GM19193 (cell line): ENCODE data around the gene FCER2.

Experiments used
- POLR2A ChIP-seq: IDR thresholded peaks from 4 replicates; pipeline ENCODE4 v1.6.1; 2011; ENCODE audit not compliant: insufficient read depth, insufficient read length; ENCODE audit errors: extremely low read depth

The FCER2 gene

DNA sequence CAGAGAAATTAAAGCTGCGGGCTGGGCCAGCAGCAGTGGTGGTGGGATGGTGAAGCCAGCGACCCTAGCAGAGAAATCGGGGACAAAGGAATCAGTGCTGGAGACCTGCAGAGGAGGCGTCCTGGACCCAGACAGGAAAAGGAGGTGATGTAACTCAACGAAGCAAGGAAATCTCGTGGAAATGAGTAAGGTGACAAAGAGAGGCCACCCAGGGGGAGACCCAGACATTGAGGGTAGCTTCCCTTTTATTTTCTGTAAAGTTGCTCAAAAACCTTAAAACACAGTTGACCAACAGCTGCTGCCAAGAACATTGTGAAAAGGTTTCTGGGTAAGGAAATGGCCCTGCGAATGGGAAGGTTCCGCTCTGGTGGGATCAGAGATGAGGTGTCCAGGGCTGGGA is 46.4 kb downstream of the FCER2 start:
- no peak for TF ChIP-seq POLR2A

DNA sequence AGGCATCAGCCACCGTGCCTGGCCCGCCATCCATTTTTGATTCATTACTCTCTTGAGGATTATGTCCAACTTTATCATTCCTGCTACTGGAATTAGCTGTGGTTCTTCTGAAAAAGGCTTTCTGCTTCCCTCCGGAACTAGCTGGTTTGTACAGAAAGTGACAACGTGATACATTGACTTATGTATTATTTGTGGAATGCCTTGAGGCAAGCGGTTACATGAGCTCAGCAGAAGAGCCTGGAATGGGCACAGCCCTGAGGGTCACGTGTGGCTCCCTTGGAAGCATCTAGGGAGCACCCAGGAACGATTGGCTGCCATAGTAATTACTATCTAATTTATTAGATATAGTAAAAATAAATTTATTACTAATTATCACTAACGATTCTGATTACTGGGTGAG is 47.5 kb downstream of the FCER2 start:
- no peak for TF ChIP-seq POLR2A

DNA sequence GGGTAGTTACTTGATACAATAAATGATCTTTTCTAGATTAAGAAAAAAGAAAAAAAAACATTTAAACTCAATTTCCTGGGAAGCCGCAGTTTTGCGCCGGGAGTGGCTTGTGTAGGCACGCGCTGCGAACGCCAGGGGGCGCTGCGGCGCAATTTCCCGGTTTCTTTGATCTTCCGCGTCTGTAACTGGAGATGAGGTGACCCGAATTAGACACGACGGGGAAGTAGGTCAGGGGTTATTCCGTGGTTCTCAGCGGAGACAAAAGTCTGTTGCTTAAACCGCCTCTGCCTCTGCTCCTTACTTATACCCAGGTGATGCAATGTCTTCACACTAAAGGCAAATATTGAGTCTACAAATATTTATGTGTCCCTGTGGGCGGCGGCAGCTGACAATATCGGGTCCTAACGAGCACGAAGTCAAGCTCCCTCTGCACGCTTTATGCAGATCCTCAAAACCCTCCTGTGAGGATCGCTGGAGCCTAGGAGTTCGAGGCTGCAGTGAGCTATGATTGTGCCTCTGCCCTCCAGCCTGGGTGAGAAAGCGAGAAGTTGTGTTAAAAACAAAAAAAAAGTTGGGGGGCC is 49.8 kb downstream of the FCER2 start:
- no peak for TF ChIP-seq POLR2A

DNA sequence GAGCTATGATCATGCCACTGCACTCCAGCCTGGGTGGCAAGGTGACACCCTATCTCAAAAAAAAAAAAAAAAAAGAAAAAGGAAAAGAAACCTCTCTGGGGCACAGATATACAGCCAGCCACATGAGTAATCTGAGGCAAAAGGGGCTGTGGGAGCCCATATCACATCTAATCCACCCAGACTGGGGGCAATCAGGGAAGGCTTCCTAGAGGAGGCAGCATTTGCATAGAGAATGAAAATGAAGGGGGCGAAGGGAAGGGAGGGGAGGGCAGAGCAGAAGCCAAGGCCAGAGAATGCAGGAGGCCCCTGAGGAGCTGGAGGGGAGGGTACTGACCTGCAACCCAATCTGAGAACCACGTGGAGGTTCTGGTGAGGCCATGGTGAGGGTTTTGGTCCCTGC is 51.8 kb downstream of the FCER2 start:
- TF ChIP-seq POLR2A, result no peak

DNA sequence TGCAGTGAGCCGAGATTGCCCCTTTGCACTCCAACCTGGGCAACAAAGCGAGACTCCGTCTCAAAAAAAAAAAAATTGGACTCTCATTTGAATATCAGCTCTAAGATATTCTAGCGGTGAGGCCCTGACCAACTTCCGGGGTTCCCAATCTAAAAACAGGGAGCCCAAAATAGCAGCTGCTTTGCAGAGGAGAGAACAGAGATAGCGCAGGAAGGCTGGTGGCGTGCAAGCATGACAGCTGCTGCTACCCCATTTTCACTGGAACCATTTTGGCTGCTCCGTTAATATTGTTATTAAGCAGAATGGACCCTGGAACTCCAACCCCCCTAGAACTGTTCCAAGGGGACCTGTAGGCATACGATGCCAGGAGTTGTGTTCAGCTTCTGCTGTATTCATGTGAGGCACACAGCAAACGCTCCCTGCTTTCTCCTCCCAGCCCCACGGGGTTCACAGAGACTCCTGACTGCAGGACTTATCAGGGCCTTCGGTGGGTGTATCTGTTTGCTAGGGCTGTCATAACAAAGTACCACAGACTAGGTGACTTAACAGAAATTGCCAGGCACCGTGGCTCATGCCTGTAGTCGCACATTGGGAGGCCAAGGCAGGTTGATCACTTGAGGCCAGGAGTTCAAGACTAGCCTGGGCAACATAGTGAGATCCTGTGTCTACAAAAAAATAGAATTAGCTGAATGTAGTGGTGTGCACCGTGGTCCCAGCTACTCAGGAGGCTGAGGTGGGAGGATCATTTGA is 53.5 kb downstream of the FCER2 start:
- no peak for TF ChIP-seq POLR2A

DNA sequence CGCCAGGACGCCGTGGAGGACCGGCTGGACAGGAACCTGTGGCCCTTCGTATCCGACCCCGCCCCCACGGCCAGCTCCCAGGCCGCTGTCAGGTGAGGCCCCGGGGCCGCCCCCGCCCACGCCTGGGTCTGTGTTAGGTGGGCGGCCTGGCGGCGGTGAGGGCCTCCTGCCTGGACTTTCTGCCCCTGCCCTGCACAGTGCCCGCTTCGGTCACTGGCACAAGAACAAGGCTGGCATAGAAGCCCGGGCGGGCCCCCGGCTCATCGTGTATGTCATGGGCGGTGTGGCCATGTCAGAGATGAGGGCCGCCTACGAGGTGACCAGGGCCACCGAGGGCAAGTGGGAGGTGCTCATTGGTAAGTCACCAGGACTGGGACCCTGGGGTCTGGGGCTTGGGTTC is 54.8 kb downstream of the FCER2 start:
- no peak for TF ChIP-seq POLR2A

DNA sequence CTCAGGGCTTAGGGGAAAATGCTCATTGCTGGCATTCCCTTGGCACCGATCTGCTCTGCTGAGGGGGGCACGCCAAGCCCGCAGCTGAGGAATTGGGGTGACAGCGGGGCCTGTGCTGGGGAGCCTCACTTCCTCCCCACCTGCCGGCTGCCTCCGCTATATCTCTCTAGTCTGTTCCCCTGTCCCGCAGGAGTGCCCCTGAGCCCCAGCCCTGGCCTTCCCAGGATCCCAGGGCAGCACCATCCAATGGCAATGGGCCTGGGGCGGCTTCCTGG is 55.6 kb downstream of the FCER2 start:
- TF ChIP-seq POLR2A, result no peak

DNA sequence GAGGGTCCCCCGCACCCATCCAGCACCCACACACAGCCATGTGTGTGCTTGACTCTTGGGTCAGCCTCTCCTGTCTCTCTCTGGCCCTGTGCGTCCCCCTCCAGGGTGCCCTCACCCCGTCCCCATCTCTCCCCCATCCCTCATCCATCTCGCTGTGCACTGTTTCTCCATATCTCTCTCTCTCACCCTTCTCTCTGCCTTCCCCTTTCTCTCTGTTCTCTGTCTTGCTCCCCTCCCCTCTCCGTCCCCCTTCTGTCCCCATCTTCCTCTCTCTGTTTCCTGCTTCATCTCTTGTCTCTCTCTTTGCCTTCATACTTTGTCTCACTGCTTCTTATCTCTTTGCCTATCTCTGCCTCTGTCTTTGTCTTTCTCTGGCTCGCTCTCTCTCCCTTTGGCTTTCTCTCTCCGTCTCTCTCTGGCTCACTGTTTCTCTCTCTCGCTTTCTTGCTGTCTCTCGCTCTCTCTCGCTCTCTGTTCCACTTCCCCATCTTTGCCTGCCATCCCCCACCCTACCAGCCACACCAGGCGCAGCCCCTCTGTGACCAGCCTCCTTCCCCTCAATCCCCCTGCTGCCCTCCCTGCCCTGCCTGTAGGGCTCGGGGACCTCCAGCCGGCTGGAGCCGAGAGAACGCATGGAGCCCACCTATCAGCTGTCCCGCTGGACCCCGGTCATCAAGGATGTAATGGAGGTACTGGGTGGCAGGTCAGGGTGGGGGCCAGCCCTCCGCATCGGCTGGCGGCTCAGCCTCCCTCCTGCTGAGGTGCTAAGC is 56.1 kb downstream of the FCER2 start:
- no peak for TF ChIP-seq POLR2A

DNA sequence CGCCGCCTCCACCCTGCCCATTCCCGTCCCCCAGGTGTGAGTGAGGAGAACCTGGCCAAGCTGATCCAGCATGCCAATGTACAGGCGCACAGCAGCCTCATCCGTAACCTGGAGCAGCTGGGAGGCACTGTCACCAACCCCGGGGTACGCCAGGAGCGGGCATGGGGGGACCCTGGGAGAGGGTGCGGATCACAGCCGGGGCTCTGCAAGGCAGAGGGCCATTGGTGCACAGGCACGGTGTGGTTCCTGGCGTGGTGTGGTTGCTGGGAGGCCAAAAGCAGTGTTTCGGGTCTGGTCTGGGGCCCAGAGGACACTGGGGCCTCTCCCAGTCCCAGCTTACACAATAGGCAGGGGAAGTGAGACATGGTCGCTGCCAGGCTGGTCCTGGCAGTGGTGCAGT is 56.8 kb downstream of the FCER2 start:
- TF ChIP-seq POLR2A, result no peak

DNA sequence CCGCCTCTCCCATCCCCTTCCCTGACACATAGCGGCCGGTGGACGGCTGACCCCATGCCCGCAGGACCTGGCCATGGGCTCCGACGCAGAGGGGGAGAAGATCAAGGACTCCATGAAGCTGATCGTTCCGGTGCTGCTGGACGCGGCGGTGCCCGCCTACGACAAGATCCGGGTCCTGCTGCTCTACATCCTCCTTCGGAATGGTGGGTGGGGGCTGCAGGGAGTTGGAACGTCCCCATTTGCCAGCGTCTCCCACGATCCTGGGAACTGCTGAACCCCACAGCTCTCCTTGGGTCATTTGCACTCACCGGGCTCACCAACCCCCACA is 57.4 kb downstream of the FCER2 start:
- no peak for TF ChIP-seq POLR2A

DNA sequence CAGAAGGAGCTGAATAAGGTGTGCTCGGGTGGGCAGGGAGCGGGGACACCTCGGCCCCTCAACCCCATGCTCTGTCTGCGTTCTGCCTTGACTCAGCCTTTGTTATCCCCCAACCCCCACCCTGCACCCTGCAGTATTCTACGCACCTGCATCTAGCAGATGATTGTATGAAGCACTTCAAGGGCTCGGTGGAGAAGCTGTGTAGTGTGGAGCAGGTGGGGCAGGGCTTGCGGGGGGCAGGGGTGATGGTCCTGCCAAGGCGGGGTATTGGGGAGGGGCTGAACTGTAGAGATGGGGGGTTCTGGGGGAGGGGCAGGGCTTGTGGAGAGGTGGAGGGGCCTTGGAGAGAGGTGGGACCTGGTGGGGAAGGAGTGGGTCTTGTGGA is 58.9 kb downstream of the FCER2 start:
- TF ChIP-seq POLR2A, result no peak

DNA sequence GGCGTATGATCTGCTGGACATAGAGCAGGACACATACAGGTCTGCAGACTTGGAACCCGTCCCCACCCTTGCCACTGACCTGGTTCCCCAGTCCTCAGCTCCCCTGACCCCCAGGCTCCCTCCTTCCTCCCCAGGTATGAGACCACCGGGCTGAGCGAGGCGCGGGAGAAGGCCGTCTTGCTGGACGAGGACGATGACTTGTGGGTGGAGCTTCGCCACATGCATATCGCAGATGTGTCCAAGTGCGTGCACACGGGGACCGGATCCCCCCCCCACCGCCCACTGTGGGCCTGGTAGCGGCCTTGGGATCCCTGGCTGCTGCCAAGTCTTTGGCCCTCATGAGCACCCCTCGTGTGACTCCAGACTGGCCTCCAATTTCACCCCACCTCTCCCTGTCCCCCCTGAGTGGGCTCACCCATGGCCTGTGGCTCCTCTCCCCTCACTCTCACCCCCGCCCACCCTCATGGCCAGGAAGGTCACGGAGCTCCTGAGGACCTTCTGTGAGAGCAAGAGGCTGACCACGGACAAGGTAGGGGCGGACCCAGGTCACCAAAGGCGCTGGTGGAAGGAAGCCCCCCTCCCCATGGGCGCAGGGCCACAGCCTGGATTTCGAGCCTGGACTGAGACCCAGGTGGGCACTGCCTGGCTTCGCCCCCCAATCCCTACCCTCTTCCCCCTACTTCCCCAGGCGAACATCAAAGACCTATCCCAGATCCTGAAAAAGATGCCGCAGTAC is 59.5 kb downstream of the FCER2 start:
- no peak for TF ChIP-seq POLR2A

DNA sequence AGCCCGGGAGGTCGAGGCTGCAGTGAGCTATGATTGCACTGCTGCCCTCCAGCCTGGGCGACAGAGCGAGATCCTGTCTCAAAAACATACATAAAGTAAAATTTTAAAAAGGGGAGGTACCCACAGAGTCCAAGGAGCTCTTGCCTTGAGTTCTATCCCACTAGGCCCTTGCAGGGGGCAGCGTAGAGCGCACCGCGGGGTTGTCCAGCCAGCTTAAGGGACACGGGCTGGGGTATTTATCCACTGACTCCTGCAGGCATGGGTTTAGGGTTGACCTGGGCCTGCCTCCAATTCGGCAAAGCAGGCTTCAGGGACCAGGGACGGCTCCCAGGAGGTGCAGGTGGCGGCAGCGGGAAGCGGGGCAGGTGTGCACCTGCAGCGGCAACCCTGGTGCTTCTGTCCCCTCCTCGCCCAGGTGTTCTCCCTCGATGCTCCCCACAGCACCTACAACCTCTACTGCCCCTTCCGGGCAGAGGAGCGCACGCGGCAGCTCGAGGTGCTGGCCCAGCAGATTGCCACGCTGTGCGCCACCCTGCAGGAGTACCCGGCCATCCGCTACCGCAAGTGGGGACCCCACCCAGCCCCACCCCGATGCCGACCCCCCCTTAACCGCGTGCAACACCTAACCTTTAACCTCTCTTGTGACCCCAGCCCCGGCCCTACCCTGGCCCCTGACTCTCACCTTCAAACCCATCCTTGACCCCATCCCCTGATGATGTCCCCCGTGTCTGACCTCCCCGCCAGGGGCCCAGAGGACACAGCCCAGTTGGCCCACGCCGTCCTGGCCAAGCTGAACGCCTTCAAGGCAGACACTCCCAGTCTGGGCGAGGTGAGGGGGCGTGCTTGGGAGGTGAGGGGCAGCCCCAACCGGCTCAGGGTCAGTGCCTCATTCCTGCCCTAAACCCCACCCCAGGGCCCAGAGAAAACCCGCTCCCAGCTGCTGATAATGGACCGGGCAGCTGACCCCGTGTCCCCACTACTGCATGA is 60.3 kb downstream of the FCER2 start:
- no peak for TF ChIP-seq POLR2A

DNA sequence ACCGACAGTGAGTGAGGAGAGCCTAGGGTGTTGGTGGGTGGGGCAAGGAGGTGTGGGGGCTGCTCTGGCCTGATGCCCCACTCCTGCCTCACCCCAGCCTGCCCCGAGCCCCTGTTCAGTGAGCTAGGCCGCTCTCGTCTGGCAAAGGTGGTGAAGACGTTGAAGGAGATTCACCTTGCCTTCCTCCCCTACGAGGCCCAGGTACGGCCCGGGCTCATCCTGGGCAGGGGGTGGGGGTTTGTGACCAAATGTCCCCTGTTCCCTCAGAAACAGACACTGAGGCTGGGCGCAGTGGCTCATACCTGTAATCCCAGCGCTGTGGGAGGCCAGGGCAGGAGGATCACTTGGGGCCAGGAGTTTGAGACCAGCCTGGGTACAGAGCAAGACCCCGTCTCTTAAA is 61.1 kb downstream of the FCER2 start:
- no peak for TF ChIP-seq POLR2A

DNA sequence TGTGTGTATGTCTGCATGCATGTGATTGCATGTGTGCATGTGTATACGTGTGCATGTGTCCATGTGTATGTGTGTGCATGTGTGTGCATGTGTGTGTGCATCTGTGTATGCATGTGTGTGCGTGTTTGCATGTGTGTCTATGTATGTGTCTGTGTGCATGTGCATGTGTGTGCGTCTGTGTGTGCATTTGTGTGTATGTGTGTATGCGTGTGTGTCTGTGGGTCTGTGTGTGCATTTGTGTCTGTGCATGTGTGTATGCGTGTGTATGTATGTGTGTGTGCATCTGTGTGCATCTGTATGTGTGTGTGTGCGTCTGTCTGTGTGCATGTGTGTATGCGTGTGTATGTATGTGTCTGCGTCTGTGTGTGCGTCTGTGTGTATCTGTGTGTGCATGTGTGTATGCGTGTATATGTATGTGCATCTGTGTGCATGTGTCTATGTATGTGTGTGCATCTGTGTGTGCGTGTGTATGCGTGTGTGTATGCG is 62.0 kb downstream of the FCER2 start:
- TF ChIP-seq POLR2A, result no peak

DNA sequence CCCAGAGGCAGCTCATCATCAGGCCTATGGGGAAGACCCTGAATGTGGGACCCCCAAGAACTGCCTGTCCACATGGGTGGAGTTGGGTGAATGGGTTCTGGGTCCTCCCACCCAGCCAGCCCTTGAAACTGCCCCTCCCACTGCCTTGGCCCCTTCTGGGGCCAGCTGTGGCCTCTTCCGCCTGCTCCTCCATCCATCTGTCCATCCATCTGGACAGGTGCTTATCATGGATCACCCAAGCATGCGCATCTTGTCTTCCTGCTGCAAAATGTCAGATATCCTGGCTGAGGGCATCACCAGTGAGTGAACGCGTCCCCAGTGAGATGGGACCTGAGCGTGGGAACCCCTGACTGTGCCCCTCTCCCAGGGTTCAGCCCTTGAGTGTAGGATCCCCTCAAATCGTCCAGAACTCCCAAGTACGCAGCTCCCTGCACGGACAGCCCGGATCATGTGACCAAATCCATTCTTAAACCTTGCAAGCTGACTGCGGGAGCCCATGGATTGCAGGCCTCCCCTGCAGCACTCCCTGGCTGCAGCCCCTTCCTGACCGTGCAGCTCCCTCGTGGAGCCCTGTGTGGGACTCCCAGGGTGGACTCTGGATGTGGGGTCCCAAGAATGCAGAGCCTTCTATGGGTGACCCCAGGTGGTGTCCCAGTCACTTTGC is 63.0 kb downstream of the FCER2 start:
- no peak for TF ChIP-seq POLR2A
